Nephron progenitor cell (in vitro differentiated cells): ENCODE measurements around the gene GAS2.

ENCODE experiments used
- DNase-seq: peaks from one replicate; pipeline ENCODE4 v3.0.0; 2021
- H3K27ac Mint-ChIP-seq: 2 replicates; pipeline ENCODE4 v1.8.0; 2021; ENCODE audit warnings: mild to moderate bottlenecking, moderate library complexity, mixed read lengths
- H3K27me3 Mint-ChIP-seq: 2 replicates; pipeline ENCODE4 v1.8.0; 2021; ENCODE audit warnings: mild to moderate bottlenecking, low read depth, mixed read lengths; ENCODE audit not compliant: poor library complexity
- H3K36me3 Mint-ChIP-seq: 2 replicates; pipeline ENCODE4 v1.8.0; 2021; ENCODE audit warnings: low read depth, mixed read lengths
- H3K4me1 Mint-ChIP-seq: 2 replicates; pipeline ENCODE4 v1.8.0; 2021; ENCODE audit warnings: mixed read lengths
- H3K4me3 Mint-ChIP-seq: 2 replicates; pipeline ENCODE4 v1.8.0; 2021; ENCODE audit warnings: mild to moderate bottlenecking, moderate library complexity, mixed read lengths
- H3K9me3 Mint-ChIP-seq: 2 replicates; pipeline ENCODE4 v1.8.0; 2021; ENCODE audit warnings: mild to moderate bottlenecking, moderate library complexity, mixed read lengths
- CTCF ChIP-seq: fragments of 200-600 bp; sonication (generic); IDR thresholded peaks from 2 replicates; pipeline ENCODE4 v1.5.0; 2021; ENCODE audit warnings: antibody characterized with exemption

The GAS2 gene

GRCh38 chr11:22690871-22691270 lies 24.5 kb downstream of the GAS2 start:
- no peak overlapping the region for H3K4me3 Mint-ChIP-seq
- H3K9me3 Mint-ChIP-seq, result no peaks in the 10 kb centered on the region
- no peaks in the 10 kb centered on the region for H3K36me3 Mint-ChIP-seq
- peaks cover 13% of the 10 kb centered on the region for H3K4me1 Mint-ChIP-seq
- TF ChIP-seq CTCF, result no peak
- no peaks in the 10 kb centered on the region for H3K27me3 Mint-ChIP-seq
- no peak overlapping the region for H3K27ac Mint-ChIP-seq
- DNase-seq, result no peak

GRCh38 chr11:22699388-22699787 lies 33.0 kb downstream of the GAS2 start:
- no peaks in the 10 kb centered on the region for H3K27me3 Mint-ChIP-seq
- peaks cover 17% of the 10 kb centered on the region for H3K4me1 Mint-ChIP-seq
- DNase-seq, result no peak
- H3K4me3 Mint-ChIP-seq, result no peak overlapping the region
- peaks cover 5% of the 10 kb centered on the region for H3K36me3 Mint-ChIP-seq
- no peak overlapping the region for H3K27ac Mint-ChIP-seq
- TF ChIP-seq CTCF, result no peak
- H3K9me3 Mint-ChIP-seq, result no peaks in the 10 kb centered on the region

- no peaks in the 10 kb centered on the region for H3K27me3 Mint-ChIP-seq
- no peak overlapping the region for H3K4me3 Mint-ChIP-seq
- no peak for TF ChIP-seq CTCF
- peaks cover 5% of the 10 kb centered on the region for H3K36me3 Mint-ChIP-seq
- H3K4me1 Mint-ChIP-seq, result peaks cover 17% of the 10 kb centered on the region
- H3K9me3 Mint-ChIP-seq, result no peaks in the 10 kb centered on the region
- no peak for DNase-seq
- H3K27ac Mint-ChIP-seq, result no peak overlapping the region
Measured at GRCh38 chr11:22702031-22702430, 35.6 kb downstream of the GAS2 start.

GRCh38 chr11:22703040-22703439 lies 36.6 kb downstream of the GAS2 start:
- no peak overlapping the region for H3K4me3 Mint-ChIP-seq
- no peaks in the 10 kb centered on the region for H3K27me3 Mint-ChIP-seq
- peak; percentile 7 for DNase-seq
- H3K9me3 Mint-ChIP-seq, result no peaks in the 10 kb centered on the region
- no peak for TF ChIP-seq CTCF
- peaks cover under 1% of the 10 kb centered on the region for H3K36me3 Mint-ChIP-seq
- peaks cover 17% of the 10 kb centered on the region for H3K4me1 Mint-ChIP-seq
- peak overlapping the region; percentile 75 for H3K27ac Mint-ChIP-seq

GRCh38 chr11:22703591-22703990 lies 37.2 kb downstream of the GAS2 start:
- Mint-ChIP-seq H3K4me3 (no peak overlapping the region), H3K27ac (no peak overlapping the region)

More at GRCh38 chr11:22703591-22703990, 37.2 kb downstream of the GAS2 start:
- DNase-seq, result no peak
- Mint-ChIP-seq H3K4me1 (peaks cover 17% of the 10 kb centered on the region), H3K36me3 (peaks cover 1% of the 10 kb centered on the region), H3K9me3 (no peaks in the 10 kb centered on the region), H3K27me3 (no peaks in the 10 kb centered on the region)
- TF ChIP-seq CTCF, result no peak
